ENCODE measurements around the gene ACOT11.

DNA sequence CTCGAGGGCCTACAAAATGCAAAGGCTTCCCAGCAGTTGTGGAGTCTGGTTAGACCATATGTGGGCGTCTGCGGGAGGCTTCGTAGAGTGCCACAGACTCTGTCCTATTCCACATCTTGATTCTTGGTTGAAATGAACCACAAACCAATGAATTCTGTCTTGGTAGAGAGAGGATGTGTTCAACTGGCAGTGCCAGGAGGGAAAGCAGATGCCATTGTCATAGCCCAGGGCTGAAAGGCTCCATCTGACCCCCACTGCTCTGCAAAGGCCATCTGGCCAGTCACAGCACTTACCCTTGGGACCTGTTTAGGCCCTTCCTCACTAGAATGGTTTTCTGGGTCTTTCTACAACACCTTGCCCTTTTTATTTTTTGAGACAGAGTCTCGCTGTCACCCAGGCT, 22.1 kb downstream of the ACOT11 start:
- TF ChIP-seq ZNF121 (tag by site-specific recombination; IDR thresholded peaks at IDR 0.05), result no peak
- TF ChIP-seq ZNF747 (tag by site-specific recombination; IDR thresholded peaks at IDR 0.05), result no peak
- TF ChIP-seq ZNF133 (tag by site-specific recombination; IDR thresholded peaks at IDR 0.05), result no peak
- TF ChIP-seq ZFP41 (tag by site-specific recombination; IDR thresholded peaks at IDR 0.05; ENCODE audit: borderline replicate concordance), result no peak
- TF ChIP-seq, protein P1, sequence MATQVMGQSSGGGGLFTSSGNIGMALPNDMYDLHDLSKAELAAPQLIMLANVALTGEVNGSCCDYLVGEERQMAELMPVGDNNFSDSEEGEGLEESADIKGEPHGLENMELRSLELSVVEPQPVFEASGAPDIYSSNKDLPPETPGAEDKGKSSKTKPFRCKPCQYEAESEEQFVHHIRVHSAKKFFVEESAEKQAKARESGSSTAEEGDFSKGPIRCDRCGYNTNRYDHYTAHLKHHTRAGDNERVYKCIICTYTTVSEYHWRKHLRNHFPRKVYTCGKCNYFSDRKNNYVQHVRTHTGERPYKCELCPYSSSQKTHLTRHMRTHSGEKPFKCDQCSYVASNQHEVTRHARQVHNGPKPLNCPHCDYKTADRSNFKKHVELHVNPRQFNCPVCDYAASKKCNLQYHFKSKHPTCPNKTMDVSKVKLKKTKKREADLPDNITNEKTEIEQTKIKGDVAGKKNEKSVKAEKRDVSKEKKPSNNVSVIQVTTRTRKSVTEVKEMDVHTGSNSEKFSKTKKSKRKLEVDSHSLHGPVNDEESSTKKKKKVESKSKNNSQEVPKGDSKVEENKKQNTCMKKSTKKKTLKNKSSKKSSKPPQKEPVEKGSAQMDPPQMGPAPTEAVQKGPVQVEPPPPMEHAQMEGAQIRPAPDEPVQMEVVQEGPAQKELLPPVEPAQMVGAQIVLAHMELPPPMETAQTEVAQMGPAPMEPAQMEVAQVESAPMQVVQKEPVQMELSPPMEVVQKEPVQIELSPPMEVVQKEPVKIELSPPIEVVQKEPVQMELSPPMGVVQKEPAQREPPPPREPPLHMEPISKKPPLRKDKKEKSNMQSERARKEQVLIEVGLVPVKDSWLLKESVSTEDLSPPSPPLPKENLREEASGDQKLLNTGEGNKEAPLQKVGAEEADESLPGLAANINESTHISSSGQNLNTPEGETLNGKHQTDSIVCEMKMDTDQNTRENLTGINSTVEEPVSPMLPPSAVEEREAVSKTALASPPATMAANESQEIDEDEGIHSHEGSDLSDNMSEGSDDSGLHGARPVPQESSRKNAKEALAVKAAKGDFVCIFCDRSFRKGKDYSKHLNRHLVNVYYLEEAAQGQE (tag by site-specific recombination; IDR thresholded peaks at IDR 0.05), result no peak
- TF ChIP-seq EGR2 (tag by site-specific recombination; IDR thresholded peaks at IDR 0.05; ENCODE audit: low read depth), result no peak
- no peak for TF ChIP-seq ZNF518A (tag by site-specific recombination; conservative IDR thresholded peaks at IDR 0.05; ENCODE audit: low read depth)
- no peak for TF ChIP-seq ATF2 (tag by site-specific recombination; IDR thresholded peaks at IDR 0.05; ENCODE audit: low read depth)
- TF ChIP-seq IKZF3 (tag by site-specific recombination; IDR thresholded peaks at IDR 0.05), result no peak
- TF ChIP-seq CTCF (tag by site-specific recombination; IDR thresholded peaks at IDR 0.05), result no peak
- TF ChIP-seq SCRT1 (tag by site-specific recombination; IDR thresholded peaks at IDR 0.05; ENCODE audit: borderline replicate concordance), result no peak
- TF ChIP-seq, protein P2, sequence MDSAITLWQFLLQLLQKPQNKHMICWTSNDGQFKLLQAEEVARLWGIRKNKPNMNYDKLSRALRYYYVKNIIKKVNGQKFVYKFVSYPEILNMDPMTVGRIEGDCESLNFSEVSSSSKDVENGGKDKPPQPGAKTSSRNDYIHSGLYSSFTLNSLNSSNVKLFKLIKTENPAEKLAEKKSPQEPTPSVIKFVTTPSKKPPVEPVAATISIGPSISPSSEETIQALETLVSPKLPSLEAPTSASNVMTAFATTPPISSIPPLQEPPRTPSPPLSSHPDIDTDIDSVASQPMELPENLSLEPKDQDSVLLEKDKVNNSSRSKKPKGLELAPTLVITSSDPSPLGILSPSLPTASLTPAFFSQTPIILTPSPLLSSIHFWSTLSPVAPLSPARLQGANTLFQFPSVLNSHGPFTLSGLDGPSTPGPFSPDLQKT (IDR thresholded peaks at IDR 0.05; ENCODE audit: borderline replicate concordance, low read depth, low read length), result no peak
- no peak for TF ChIP-seq ZBTB21 (tag by site-specific recombination; IDR thresholded peaks at IDR 0.05)
